Neural cell (in vitro differentiated cells): ENCODE results near the gene CIC.
A peak's percentile ranks its signal among the peaks of the same experiment; 100 is the strongest.

Source experiments
- CTCF ChIP-seq: fragments of 450-650 bp; IDR thresholded peaks from 2 replicates; pipeline ENCODE4 v1.5.1; 2014; ENCODE audit warnings: antibody characterized with exemption, mild to moderate bottlenecking, moderate library complexity; ENCODE audit not compliant: poor library complexity, severe bottlenecking
- EP300 ChIP-seq: fragments of 450-650 bp; conservative IDR thresholded peaks from 2 replicates; pipeline ENCODE4 v1.6.1; 2014; ENCODE audit warnings: antibody characterized with exemption, mild to moderate bottlenecking, moderate library complexity; ENCODE audit not compliant: poor library complexity, severe bottlenecking
- EZH2 ChIP-seq: fragments of 200-600, 300-800 bp; shearing (Covaris generic), sonication (generic); IDR thresholded peaks from 2 replicates; pipeline ENCODE4 v1.6.1; 2014; ENCODE audit warnings: antibody characterized with exemption, low read length, borderline replicate concordance, mild to moderate bottlenecking; ENCODE audit not compliant: insufficient read depth, poor library complexity, severe bottlenecking
- POLR2AphosphoS5 ChIP-seq: IDR thresholded peaks from 2 replicates; pipeline ENCODE4 v1.6.1; 2012
- TAF1 ChIP-seq: IDR thresholded peaks from 2 replicates; pipeline ENCODE4 v1.6.1; 2012; ENCODE audit warnings: low read depth

- peak; percentile 24 for TF ChIP-seq POLR2AphosphoS5
- TF ChIP-seq CTCF: no peak
- TF ChIP-seq EP300: no peak
- no peak for TF ChIP-seq TAF1
- TF ChIP-seq EZH2: no peak
Measured at GRCh38 chr19:42252365-42253244, 16.4 kb upstream of the CIC start.
